IPS DF 4.7 (cell line): ENCODE results near the gene MACROD2.

Experiments used
- DNase-seq: peaks from one replicate; pipeline ENCODE4 v3.0.0-alpha.2; 2013; ENCODE audit warnings: low spot score; ENCODE audit errors: extremely low read depth

MACROD2 gene

DNA sequence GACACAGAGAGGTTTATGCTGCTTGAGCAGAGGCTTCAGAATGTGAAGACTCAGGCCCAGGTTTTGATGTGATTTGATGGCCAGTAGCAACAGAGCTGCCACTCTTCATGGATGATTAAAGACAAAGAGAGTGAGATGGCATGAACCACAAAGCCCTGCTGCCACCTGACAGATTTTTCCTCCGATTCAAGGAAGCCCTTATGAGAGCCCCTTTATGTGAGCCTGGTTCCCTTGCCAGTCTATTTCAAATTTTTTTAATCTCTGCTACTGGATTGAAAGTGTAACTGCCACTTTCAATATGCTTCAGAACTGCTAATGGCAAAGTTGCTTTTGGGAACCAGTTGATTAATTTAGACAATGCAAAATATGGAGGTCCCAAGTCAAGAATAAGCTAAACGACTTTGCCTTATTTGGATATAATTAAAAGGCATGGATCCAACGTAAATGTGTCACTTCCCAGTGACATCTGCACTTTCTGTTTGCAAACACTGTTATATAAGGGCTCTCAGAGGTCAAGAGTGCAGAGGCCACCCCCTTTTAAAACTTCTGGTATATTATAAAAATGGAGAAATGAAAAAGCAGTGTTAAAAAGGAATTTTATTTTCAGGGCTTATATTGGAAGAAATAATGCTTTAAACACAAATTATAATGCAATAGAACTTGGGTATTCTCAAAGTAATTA is 581.0 kb downstream of the MACROD2 start:
- DNase-seq: no peak

DNA sequence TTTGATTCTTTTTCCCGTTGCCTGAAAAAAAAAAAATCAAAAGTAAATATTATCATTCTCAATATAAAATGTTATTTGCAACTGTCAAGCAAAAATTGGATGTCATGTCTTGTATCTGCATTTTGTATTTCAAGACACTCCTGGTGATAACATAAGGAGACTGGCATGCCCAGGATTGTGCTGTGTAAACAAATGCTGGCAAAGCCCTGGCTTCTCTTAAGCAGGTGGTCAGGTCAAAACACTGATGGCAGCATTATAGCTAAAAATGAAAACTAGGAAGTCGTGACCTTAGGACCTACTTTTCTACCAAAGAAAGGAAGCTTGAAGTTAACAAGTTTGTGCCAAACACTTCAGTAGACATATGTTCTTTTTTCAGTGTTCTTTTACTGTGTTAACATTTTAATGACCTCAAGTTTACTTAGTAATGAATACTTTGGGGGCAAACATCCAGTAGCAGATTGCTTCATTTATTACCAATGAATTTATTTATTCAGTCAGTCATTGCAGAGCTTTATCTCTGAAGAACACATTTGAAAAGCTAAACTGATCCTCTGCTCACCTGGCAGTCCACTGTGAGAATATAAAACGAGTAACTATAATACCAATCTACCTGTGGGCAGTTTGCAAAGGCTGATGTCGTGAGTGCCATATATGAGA is 585.2 kb downstream of the MACROD2 start:
- no peak for DNase-seq

DNA sequence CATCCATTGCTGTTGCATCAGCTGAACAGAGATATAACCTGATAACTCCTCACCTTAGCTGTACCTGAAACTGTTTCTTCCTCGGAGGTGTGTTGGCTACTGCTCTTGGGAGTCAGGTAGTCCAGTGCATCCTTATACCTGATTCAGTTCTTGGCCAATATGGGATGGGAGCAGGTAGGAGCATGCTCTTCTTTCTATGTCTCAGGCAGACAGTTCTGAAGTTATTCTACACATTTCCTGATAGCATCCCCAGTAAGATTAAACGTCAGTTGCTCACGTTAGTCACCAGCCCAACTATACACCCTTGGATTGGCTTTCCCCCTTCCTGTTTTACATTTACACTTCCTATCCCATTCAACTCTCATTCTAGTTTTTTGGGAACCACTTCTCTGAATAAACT is 586.4 kb downstream of the MACROD2 start:
- DNase-seq: no peak

DNA sequence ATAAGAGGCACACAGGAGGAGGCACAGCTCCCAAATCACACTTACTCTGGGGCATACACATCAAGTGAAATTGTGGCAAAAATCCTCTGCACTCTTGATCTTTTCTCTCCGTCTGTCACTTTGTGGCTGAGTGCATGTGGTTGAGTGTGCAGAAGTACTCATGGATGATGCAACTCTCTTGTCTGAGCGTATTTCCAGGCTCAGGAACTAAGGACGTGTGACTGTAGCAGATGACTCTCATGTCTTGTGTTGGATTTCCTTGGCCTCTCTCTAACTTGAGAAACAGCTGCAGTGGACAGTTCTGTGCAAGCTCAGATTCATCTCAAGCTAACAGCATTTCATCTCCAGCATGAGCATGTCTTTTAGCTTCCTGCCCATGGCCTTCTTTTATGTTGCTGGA is 587.5 kb downstream of the MACROD2 start:
- DNase-seq: no peak

DNA sequence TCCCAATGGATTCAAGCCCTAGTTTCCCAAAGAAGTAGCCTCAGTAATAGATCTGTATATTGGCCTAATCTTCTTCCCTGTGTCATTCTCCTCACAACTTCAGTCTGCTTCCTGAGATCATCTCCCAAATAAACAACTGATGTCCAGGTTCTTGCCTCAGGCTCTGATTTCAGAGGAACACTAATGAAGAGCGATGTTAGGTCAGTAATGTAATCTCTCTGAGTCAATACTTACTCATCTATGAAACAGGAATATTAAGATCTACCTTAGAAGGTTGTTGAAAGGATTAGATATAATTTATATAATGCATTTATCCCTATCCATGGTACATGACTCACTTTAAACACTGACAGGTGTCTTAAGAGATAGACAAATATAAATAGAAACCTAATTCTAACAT is 588.1 kb downstream of the MACROD2 start:
- no peak for DNase-seq

DNA sequence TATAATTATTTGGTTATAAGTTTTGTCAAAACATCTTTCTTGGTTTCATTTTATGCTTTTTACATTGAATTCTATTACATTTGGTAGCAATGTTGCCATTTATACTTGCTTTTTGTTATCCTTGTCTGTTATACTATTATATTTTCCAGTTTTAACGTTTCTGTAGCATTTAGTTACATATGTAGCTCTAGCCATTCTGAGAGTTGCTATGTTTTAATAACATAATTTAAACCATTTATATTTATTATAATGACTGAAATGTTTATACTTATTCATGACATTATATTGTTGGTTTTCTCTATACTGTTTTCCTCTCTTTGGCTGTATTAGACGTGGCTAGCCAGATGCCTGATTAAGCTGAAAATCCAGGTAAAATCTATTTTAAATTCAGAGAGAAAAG is 594.1 kb downstream of the MACROD2 start:
- no peak for DNase-seq

DNA sequence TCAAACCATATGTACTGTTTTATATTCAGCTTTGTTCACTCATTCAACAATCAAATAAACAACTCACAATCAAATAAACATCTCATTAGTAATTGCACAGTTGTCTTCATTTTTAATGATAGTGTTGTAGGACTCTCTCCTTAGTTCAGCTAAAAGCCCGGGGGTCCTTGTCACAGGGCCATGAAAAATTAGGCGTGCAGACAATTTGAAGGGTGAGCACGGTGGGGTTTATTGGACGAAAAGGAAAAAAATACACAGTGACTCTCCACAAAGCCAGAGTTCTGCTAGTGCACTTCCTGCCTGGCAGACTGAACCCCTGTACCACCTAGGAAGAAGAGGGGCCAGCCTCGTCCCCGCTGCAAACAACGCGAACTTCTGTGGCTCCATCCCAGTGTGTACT is 599.7 kb downstream of the MACROD2 start:
- DNase-seq: no peak

DNA sequence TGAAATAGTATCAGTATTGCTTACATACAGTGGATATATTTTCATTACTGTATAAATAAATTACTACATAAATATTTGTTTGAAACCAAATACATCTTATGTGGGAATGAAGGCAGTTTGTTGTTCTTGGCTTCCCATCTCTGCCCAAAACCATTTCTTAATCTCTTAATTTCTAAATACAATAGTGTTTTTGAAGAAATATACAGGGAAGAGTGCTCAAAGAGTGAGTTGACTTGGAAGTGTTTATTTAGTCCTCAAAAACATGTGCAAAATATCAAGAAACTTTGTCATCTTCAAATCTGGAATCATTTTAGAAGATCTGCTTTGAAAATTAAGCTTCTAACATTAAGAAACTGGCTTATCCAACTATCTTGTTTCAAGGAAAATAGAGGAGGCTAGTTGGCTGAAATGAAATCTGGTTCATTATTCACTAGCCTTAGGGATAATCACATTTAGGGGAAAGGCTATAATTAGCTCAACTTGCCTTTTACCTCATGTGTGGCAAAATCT is 601.9 kb downstream of the MACROD2 start:
- DNase-seq: no peak

DNA sequence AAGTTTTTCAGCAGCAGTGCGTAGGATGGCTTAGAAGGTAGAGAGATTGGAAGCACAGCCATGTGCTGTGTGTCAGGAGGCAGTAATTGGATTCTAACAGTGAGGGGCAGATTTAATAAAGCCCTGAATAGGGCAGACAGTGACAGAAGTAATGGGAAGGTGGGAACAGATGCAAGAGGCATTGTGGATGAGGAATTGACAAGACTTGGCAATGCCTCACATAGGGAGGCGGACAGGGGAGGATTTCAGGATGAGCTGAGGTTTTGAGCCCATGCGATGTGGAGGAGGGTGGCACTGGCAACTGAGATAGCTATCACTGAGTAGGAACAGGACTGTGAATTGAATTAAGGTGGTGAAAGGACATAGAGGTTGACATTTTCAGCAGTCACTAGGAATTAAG is 604.3 kb downstream of the MACROD2 start:
- DNase-seq: no peak

DNA sequence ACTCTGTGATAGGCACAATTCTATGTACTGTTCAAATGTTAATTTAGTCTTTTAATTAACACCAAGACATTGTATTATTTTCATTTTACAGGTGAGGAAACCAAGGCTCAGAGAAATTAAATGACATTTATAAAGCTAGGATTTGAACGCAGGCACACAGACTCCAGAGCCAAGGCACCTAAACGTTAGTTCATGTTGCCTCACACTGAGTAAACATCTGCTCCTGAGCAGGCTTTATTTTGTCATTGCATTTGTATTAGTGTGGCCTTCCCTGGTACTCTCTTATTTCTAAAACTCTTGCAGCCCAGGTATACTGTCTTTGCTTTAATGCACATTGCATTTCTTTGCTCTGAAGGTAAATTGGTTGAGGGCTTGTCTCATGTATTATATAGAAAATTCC is 605.2 kb downstream of the MACROD2 start:
- DNase-seq: no peak

DNA sequence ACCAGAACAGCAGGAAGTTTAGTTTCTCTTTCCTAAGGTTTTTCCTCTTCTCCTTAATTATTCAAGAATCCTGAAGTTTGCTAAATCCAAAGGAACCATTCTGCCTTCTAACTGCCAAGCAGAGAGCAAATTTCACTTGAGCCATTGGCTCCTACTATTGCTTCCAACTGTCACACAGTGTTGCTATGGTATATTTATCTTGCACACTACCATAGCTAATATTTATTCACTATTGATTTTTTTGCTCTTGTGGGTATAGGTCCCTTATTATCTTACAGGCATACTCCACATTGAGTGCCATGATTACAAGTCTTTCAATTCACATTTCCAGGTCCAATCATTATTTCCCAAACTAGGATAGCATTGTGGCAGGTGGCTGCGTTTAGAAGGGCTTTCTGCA is 608.8 kb downstream of the MACROD2 start:
- no peak for DNase-seq

DNA sequence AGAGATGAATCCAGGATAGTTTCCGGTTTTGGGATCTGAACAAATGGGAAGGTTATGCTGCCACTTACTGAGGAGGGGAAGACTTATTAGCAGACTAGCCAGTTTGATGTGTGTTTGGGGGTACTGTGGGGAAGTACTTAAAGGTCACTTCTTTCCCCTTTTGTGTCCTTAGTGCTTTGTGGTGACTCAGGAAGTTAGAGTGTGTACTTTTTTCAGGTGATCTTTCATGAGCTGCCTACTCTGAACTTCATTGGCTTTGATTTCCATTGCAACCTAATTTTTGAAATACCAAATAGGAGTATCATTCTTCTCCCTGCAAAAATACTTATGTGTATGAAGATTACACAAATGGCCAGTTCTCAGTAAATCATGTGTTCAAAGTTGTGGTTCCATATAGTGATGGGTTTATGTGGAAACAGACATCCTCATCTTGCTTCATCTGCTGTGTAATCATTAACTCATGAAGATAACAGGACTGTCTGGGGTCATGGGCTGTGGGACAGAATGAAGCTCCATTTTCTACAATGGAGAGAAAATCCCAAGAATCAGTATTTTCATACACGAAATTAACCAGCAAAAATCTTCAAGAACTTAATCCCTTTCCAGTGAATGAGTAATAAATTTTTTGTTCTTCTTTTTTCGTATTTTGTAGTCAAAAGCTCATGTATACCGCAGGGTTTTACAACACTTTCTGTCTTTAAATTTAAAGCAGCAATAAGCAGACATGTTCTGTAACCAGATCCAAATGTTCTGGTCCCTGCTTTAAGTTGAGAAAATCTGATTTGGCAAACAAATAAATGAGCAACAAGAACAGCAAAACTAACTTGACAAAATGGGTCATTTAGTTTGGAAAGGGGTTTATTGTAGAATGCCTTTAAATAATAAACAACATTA is 614.3 kb downstream of the MACROD2 start:
- no peak for DNase-seq

DNA sequence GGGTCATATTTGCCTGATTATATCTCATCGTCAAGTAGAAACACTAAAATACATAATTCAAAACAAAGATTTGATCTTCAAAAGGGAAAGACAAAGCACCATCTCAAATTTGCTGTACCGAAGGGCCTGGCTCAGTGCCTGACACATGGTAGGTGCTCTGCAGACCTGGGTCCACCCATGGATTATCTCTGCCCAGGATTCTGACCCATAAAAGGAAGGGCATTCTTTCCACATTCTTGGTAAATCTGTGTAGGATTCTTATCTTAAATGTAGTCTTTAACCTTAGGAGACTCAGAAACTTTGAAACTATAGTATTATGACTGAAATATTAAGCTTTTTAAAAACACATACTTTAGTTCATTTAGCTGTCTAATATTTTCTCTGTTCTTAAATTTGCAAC is 616.2 kb downstream of the MACROD2 start:
- no peak for DNase-seq

DNA sequence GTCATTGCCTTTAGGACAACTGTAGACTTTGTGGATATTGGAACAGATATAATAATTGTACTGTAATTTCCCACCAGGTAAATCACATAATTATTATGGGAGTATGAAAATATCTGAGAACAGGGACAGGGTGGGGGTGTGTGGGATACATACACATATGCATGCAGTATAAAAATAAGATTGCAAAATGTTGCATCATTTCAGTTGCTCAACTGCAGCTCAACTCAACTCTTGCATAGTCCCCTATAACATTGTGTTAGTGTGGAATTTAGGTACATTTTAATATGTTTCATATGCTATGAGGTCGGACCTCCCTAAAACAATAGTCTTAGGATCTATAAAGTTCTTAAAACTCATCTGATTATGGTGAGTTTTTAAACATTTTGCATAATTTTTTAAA is 617.1 kb downstream of the MACROD2 start:
- DNase-seq: no peak

DNA sequence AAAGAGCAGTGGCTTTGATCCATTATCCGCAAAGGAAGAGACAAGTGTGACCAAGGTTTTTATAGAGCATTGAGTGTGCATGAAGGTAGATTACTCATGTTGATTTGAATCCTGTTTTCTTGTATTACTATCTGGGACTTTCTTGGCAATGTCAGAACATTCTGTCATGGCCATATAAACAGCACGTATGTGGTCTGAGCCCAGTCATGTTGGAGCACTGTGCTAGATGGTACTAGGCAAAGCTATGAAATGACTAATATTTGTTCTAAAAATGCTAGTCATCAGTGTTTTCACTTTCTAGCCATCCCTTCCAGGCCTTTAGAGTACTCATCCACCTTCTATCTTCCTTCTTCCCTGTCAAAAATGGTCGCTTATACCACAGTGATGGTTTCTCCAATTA is 620.7 kb downstream of the MACROD2 start:
- no peak for DNase-seq

DNA sequence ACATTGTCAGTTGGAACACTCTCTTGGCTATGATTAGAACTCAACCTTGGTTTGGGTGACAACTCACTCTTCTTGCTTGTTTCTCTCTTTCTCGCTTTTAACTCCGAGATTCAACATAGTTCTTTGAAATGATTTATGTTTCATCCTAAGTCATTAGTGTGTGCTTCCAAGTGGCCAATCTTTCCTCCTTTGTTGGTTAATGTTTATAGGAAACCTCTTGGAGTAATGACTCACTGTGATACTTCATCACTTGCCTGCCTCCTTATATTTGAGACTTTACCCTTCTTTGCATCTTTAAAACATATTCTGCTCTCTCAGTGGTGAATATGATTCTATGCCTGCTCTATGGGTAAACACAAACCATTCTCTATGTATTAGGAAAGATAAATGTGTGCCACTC is 621.8 kb downstream of the MACROD2 start:
- no peak for DNase-seq

DNA sequence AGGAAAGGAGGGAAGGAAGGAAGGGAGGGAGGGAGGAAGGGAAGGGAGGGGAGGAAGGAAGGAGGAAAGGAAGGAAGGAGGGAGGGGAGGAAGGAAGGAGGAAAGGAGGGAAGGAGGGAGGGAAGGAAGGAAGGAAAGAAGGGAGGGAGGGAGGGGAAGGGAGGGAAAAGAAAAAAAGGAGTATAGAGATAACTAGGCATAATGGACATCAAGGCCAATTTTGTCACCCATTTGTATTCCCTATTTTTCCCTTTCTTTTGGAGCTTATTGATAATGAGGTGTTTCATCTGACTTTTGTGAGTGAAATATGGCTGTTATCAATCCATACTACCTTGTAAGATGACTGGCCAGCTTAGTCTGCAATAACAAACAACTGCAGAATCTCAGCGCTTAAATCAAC is 624.1 kb downstream of the MACROD2 start:
- no peak for DNase-seq

DNA sequence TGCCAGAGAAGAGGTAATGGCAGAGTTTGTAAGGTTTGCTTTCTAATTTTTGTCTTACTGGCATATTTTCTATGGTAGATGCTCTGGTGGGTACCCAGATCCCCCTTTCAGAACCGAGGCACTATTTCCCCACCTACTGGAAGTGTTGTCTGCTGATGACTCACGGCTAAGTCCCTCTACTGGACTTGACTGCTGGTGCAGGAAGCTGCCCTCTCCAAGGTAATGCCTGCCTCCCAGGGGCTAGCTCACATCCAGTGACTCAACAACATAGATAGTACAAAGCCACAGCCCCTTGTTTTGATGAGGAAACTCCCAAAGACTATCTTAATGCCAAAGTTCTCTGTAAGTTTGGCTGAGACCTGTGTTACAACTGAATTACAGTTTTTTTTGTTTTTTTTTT is 627.5 kb downstream of the MACROD2 start:
- DNase-seq: no peak

DNA sequence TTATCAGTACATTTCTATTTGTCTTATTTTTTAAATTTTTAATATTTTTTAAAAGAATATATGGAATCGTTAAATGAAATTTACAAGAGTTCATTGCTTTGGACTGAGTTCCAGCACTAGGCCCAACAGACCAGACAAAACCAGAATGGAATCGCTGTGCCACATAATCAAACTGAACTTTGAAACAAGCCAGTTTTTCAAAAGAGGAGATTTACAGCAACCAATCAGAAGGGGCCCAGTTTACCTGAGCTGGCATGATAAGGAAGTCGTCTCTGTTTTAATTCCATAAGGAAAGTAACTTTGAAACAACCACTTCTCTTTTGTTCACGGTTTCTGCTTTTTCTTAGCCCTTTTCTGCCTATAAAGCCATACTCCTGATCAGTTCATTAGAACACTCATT is 635.7 kb downstream of the MACROD2 start:
- DNase-seq: no peak

DNA sequence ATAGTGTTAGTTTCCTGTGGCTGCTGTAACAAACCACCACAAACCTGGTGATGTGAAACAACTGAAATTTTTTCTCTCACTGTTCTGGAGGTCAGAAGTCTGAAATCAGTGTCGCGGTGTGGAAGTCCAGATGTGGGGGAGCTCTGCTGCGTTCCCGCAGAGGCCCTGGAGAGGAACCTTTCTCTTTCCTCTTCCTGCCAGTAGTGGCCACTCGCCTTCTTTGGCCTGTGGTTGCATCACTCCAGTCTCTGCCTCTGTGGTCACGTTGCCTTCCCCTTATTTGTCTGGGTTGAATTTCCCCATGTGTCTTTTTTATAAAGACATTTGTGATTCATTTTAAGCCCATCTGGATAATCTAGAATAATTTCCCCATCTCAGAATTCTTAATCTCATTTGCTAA is 637.6 kb downstream of the MACROD2 start:
- DNase-seq: no peak

DNA sequence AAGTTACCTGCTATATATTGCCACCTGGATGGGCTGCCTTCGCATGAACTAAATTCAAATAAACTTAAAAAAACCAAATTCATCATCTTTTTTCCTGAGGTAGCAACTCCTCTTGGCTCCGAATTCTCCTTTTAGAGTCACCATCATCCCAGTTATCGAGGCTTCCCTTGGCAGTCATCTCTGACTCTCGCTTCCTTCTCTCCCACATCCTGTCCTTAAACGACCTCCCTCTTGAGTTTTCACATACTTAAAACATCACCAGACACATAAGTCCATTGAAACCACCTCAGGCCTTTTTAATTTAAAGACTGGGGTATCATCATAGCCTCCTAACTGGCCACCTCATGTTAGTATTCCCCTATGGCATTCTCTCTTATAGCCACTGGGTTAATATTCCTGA is 638.2 kb downstream of the MACROD2 start:
- no peak for DNase-seq

DNA sequence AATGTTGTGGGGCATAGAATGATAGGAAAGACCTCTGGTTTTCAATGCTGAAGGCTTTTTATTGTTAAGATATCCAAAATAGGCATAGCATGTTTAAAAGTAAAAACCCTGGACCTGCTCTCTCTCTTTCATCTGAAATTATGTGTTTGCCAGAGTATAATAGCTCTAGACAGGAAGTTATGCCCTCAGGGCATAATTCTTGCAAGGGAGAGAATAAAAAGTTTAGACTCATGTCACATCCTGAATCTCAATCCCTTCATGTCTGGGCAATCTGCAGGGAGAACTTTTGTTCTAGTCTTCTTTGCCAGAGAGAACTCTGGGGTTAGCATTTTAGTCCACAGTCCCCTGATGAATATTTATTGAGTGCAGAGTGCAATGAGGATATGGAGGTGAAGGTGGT is 639.3 kb downstream of the MACROD2 start:
- DNase-seq: no peak
